ENCODE measurements around the gene PRB2.

Gene PRB2

DNA sequence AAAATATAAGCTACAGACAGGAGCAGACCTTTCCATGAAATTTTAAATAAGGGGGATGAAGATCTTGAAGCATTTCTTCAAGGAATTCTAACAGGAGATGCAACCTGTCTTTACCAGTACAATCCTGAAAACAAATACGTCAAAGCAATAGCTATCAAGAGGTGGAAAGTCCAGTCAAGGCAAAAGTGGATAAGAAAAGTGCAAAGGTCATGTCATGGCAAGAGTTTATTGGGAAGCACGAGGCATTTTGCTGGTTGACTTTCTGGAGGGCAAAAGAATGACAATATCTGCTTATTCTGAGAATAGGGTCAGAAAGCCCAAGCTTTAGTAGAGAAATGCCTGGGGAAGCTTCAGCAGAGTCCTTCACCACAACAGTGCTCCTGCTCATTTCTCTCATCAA is 50.9 kb downstream of the PRB2 start:
- no peak overlapping the region for H3K4me3 ChIP-seq (ENCODE audit: control insufficient read depth in 1 of 7, extremely low read depth in 1 of 7, insufficient read depth in 4 of 7, low read depth in 2 of 7, low read length in 6 of 7)
- WGBS (ENCODE audit: insufficient coverage), result 100% methylated on average over 2 of the region's 2 CpGs
- H3K4me1 ChIP-seq (ENCODE audit: control extremely low read depth in 1 of 4, control insufficient read depth in 4 of 4, insufficient read depth in 4 of 4, low read length in 3 of 4), result no peaks in the 10 kb centered on the region
- ChIA-PET CTCF (no interaction called here), POLR2A (no interaction called here)
- no peak for DNase-seq
- no peaks in the 10 kb centered on the region for H3K27me3 ChIP-seq (replicated peaks in 2 of 5; ENCODE audit: control insufficient read depth in 4 of 5, insufficient read depth in 5 of 5, low read length in 4 of 5)
- no peak overlapping the region for H3K27ac ChIP-seq (ENCODE audit: insufficient read depth in 1 of 2, low read depth in 1 of 2, low read length in 2 of 2, poor library complexity in 1 of 2, severe bottlenecking in 2 of 2)
- peaks cover 0 to 5% (median 0%) of the 10 kb centered on the region in 5 experiments for H3K9me3 ChIP-seq (ENCODE audit: control extremely low read depth in 1 of 5, control insufficient read depth in 4 of 5, insufficient read depth in 2 of 5, low read depth in 1 of 5, low read length in 4 of 5)
- no peaks in the 10 kb centered on the region for H3K36me3 ChIP-seq (ENCODE audit: control insufficient read depth in 4 of 4, insufficient read depth in 4 of 4, low read length in 3 of 4)
